Neural crest cell (in vitro differentiated cells): Measurements from ENCODE around the gene COL7A1. TPM values are rescaled to one million over a fixed set of nuclear protein-coding genes. Genes with fewer than 3 reads are reported as not detected.

Experiments used
- DNase-seq: peaks from one replicate; pipeline ENCODE4 v3.0.0; 2021; ENCODE audit warnings: low read depth, mixed read lengths, low spot score
- H3K27ac Mint-ChIP-seq: one replicate; pipeline ENCODE4 v1.8.0; 2021; ENCODE audit warnings: mild to moderate bottlenecking, mixed read lengths; ENCODE audit not compliant: unreplicated experiment
- H3K27me3 Mint-ChIP-seq: 2 replicates; pipeline ENCODE4 v1.8.0; 2021; ENCODE audit warnings: low read depth, mild to moderate bottlenecking, mixed read lengths
- H3K36me3 Mint-ChIP-seq: 2 replicates; pipeline ENCODE4 v1.8.0; 2021; ENCODE audit warnings: low read depth, mild to moderate bottlenecking, mixed read lengths
- H3K4me1 Mint-ChIP-seq: 2 replicates; pipeline ENCODE4 v1.8.0; 2021; ENCODE audit warnings: mixed read lengths
- H3K4me3 Mint-ChIP-seq: one replicate; pipeline ENCODE4 v1.8.0; 2021; ENCODE audit warnings: mild to moderate bottlenecking, mixed read lengths
- H3K9me3 Mint-ChIP-seq: 2 replicates; pipeline ENCODE4 v1.8.0; 2021; ENCODE audit warnings: mixed read lengths
- total RNA-seq: library from RNA; stranded (reverse); gene quantifications from 2 replicates; pipeline ENCODE4 v1.2.1, GENCODE V29; 2021
- TF ChIP-seq, protein P1 (sequence below): fragments of 200-600 bp; sonication (generic); conservative IDR thresholded peaks from 2 replicates; pipeline ENCODE4 v1.5.0; 2021; ENCODE audit warnings: antibody characterized with exemption, mild to moderate bottlenecking

Gene COL7A1
- total RNA-seq, 1 donor from 2014 or later: 28.7 TPM

DNA sequence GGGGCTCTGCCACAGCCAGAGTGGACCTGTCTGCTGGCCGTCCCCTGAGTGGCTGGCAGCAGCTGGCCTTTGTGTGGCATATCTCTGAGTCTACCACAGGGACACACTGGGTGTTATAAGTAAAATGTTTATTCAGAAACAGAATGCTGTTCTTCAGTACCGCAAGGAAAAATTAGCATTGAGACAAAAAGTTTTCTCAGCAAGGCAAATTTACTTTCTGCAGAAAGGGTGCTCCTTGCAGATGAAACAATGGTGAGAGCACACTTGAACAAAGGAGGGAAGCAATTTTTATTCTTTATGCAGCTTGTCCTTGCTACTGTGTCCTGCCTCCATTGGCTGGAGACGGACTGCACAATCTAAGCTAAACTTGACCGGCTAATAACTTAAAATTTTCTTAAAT lies 22.4 kb upstream of the COL7A1 start:
- peaks cover 2% of the 10 kb centered on the region for H3K9me3 Mint-ChIP-seq
- no peaks in the 10 kb centered on the region for H3K27me3 Mint-ChIP-seq
- TF ChIP-seq, protein P1, sequence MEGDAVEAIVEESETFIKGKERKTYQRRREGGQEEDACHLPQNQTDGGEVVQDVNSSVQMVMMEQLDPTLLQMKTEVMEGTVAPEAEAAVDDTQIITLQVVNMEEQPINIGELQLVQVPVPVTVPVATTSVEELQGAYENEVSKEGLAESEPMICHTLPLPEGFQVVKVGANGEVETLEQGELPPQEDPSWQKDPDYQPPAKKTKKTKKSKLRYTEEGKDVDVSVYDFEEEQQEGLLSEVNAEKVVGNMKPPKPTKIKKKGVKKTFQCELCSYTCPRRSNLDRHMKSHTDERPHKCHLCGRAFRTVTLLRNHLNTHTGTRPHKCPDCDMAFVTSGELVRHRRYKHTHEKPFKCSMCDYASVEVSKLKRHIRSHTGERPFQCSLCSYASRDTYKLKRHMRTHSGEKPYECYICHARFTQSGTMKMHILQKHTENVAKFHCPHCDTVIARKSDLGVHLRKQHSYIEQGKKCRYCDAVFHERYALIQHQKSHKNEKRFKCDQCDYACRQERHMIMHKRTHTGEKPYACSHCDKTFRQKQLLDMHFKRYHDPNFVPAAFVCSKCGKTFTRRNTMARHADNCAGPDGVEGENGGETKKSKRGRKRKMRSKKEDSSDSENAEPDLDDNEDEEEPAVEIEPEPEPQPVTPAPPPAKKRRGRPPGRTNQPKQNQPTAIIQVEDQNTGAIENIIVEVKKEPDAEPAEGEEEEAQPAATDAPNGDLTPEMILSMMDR: no peak
- H3K4me3 Mint-ChIP-seq: no peak overlapping the region
- H3K4me1 Mint-ChIP-seq: peaks cover 3% of the 10 kb centered on the region
- no peak overlapping the region for H3K27ac Mint-ChIP-seq
- DNase-seq: no peak
- peaks cover 13% of the 10 kb centered on the region for H3K36me3 Mint-ChIP-seq

DNA sequence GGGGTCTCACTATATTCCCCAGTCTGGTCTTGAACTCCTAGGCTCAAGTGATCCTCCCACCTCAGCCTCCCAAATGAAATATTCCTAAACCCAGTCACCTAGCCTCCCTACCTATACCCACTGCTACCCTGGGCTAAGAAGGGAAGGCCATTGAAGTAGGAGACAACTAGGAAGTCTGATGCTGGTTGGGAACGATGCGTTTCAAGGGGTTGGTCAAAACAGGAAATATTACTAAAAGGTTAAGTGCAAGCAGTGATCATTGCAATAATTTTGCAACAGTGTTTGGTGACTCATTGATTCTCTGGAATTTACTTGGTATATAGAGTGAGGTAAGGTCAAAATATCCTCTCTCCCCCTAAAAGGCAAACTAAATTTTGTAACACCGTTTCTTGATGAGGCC lies 18.9 kb upstream of the COL7A1 start:
- peaks cover 2% of the 10 kb centered on the region for H3K9me3 Mint-ChIP-seq
- H3K27me3 Mint-ChIP-seq: peaks cover 6% of the 10 kb centered on the region
- TF ChIP-seq, protein P1: no peak
- H3K4me1 Mint-ChIP-seq: peaks cover 9% of the 10 kb centered on the region
- H3K36me3 Mint-ChIP-seq: peaks cover 13% of the 10 kb centered on the region
- no peak overlapping the region for H3K27ac Mint-ChIP-seq
- no peak for DNase-seq
- H3K4me3 Mint-ChIP-seq: peak overlapping the region; percentile 50

DNA sequence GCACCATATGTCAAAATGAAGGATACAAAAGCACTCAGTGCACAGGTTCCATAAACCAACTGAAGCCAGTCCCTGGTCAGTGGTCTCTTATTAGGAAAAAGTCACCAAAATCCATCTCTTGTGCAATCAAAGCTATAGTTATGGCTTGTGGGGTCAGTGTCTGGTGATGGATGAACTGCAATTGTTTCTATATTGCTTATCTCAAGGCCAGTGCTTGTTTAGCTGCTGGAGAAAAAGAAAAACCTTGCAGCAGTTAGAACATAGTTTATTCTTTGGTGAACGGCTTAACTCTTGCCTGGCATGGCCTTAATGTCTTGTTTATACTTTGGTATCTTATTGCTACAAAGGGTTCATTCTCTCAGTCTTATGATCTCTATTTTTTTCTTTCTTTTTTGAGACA lies 17.2 kb upstream of the COL7A1 start:
- peaks cover 6% of the 10 kb centered on the region for H3K27me3 Mint-ChIP-seq
- no peak overlapping the region for H3K27ac Mint-ChIP-seq
- no peak for DNase-seq
- peak overlapping the region; percentile 68 for H3K4me3 Mint-ChIP-seq
- TF ChIP-seq, protein P1: no peak
- peaks cover 9% of the 10 kb centered on the region for H3K36me3 Mint-ChIP-seq
- H3K4me1 Mint-ChIP-seq: peaks cover 20% of the 10 kb centered on the region
- no peaks in the 10 kb centered on the region for H3K9me3 Mint-ChIP-seq

DNA sequence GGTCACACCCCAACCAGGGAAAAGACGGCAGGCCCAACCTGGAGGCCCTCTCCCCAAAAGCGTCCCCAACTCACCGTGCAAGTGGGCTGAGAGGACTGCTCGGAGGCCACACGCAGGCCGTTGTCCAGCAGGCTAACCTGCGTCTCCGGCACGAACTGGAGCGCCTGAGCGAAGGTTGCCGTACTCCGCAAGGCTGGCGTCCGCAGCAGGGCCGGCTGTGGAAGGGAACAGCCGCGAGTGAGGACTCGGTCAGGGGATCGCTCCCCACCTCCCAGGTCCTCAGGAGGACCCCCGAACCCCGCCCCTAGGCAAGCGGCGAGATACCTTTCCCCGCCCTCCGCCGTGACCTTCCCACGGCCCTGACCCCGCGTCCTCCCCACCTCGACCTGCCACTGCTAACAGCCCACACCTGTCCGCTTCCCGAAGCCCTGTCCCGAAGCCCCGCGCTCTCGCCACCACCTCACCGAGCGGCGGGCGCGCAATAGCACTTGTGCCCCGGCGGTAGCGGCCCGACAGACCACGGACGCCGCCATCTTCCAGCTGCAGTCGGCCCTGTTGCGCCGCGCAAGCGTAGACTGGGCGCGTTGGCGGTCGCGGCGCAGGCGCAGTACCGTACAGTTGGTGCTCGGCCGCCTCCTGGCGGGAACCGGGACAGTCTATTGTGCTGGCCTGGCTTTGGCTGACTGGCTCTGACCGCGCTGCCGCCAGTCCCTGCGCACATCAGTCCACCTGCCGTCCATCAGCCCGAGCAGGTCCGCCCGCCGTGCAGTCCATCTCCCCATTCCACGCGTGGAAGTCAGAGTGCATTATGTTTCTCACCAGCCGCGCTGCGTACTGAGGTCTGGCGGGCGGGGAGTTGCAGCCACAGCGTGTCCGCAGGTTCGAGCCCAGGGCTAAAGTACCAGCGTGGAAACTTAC lies 14.2 kb upstream of the COL7A1 start, which contains the start of gene UQCRC1:
Gene UQCRC1 (minus strand): TSS at position 559 of the 918 bp plus-strand sequence. CDS start 26 bp downstream, at position 533.
- Mint-ChIP-seq H3K36me3 (peaks cover 4% of the 10 kb centered on the region), H3K4me3 (peak within 1 kb of the TSS; percentile 99), H3K27me3 (peaks cover 6% of the 10 kb centered on the region), H3K4me1 (peaks cover 20% of the 10 kb centered on the region), H3K27ac (peak within 1 kb of the TSS; percentile 98), H3K9me3 (no peaks in the 10 kb centered on the region)
- TF ChIP-seq, protein P1: peak; percentile 72
- peak; percentile 89 for DNase-seq

DNA sequence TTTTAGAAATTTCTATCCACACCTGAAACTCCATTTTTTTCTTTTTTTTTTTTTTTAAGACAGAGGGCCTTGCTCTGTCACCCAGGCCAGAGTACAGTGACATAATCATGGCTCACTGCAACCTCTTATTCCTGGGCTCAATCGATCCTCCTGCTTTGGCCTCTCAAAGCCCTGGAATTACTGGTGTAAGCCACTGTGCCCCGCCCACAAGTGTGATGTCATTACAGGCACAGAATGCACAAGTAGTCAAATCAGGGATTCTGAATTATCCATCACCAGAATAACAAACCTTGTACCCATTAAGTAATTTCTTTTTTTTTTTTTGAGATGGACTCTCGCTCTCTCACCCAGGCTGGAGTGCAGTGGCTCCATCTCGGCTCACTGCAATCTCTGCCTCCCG lies 12.4 kb upstream of the COL7A1 start:
- H3K27ac Mint-ChIP-seq: no peak overlapping the region
- H3K4me3 Mint-ChIP-seq: no peak overlapping the region
- peaks cover 20% of the 10 kb centered on the region for H3K4me1 Mint-ChIP-seq
- peaks cover 6% of the 10 kb centered on the region for H3K27me3 Mint-ChIP-seq
- TF ChIP-seq, protein P1: no peak
- no peaks in the 10 kb centered on the region for H3K9me3 Mint-ChIP-seq
- DNase-seq: no peak
- peaks cover 9% of the 10 kb centered on the region for H3K36me3 Mint-ChIP-seq
